SK-N-SH treated with all-trans-retinoic acid at 6 μM for 48 hours (cell line): ENCODE data around the gene CELSR2.

Source experiments
- ATAC-seq: fragments of 200-7000 bp; cut with Tn5 transposase; 3 replicates; pipeline ENCODE4 v1.9.1; 2020; ENCODE audit warnings: mild to moderate bottlenecking, moderate library complexity
- ARNTL ChIP-seq: fragments of 450-650 bp; formaldehyde crosslinking; IDR thresholded peaks from 2 replicates; pipeline ENCODE4 v1.5.0; 2020; ENCODE audit warnings: low read depth, mild to moderate bottlenecking, moderate library complexity, borderline replicate concordance
- CREB5 ChIP-seq: fragments of 250-450 bp; sonication (Bioruptor Pico); IDR thresholded peaks from 2 replicates; pipeline ENCODE4 v1.5.1; 2020; ENCODE audit warnings: low read depth, mild to moderate bottlenecking, moderate library complexity
- CSDC2 ChIP-seq: fragments of 250-450 bp; sonication (Bioruptor Pico); IDR thresholded peaks from 2 replicates; pipeline ENCODE4 v1.5.0; 2020; ENCODE audit warnings: mild to moderate bottlenecking, moderate library complexity
- CSRNP3 ChIP-seq: fragments of 250-450 bp; sonication (Bioruptor Pico); IDR thresholded peaks from 2 replicates; pipeline ENCODE4 v1.5.1; 2021; ENCODE audit warnings: mild to moderate bottlenecking, moderate library complexity
- ESRRG ChIP-seq: fragments of 250-450 bp; sonication (Bioruptor Pico); IDR thresholded peaks from 2 replicates; pipeline ENCODE4 v1.6.1; 2021; ENCODE audit warnings: mild to moderate bottlenecking
- GLIS3 ChIP-seq: fragments of 250-450 bp; sonication (Bioruptor Pico); IDR thresholded peaks from 2 replicates; pipeline ENCODE4 v1.5.0; 2020; ENCODE audit warnings: mild to moderate bottlenecking, moderate library complexity
- ISL1 ChIP-seq: fragments of 250-450 bp; sonication (Bioruptor Pico); IDR thresholded peaks from 2 replicates; pipeline ENCODE4 v2.1.2; 2022; ENCODE audit warnings: mild to moderate bottlenecking, moderate library complexity
- OSR1 ChIP-seq: fragments of 250-450 bp; sonication (Bioruptor Pico); IDR thresholded peaks from 2 replicates; pipeline ENCODE4 v1.8.0; 2022; ENCODE audit warnings: moderate library complexity, mild to moderate bottlenecking, inconsistent platforms
- PATZ1 ChIP-seq: fragments of 250-450 bp; sonication (Bioruptor Pico); IDR thresholded peaks from 2 replicates; pipeline ENCODE4 v1.8.0; 2020; ENCODE audit warnings: mild to moderate bottlenecking, moderate library complexity, borderline replicate concordance
- POU6F1 ChIP-seq: fragments of 250-450 bp; sonication (Bioruptor Pico); IDR thresholded peaks from 2 replicates; pipeline ENCODE4 v1.8.0; 2021; ENCODE audit warnings: low read depth, mild to moderate bottlenecking, moderate library complexity, borderline replicate concordance
- PPARA ChIP-seq: fragments of 250-450 bp; sonication (Bioruptor Pico); IDR thresholded peaks from 2 replicates; pipeline ENCODE4 v1.5.0; 2020; ENCODE audit warnings: mild to moderate bottlenecking, borderline replicate concordance
- RARB ChIP-seq: fragments of 250-450 bp; sonication (Bioruptor Pico); IDR thresholded peaks from 2 replicates; pipeline ENCODE4 v1.8.0; 2021; ENCODE audit warnings: mild to moderate bottlenecking, moderate library complexity
- SNAI2 ChIP-seq: fragments of 250-450 bp; sonication (Bioruptor Pico); IDR thresholded peaks from 2 replicates; pipeline ENCODE4 v1.5.0; 2020; ENCODE audit warnings: mild to moderate bottlenecking, moderate library complexity
- TCF4 ChIP-seq: fragments of 250-450 bp; sonication (Bioruptor Pico); IDR thresholded peaks from 2 replicates; pipeline ENCODE4 v1.8.0; 2021; ENCODE audit warnings: mild to moderate bottlenecking, moderate library complexity, borderline replicate concordance
- TOX ChIP-seq: fragments of 250-450 bp; sonication (Bioruptor Pico); IDR thresholded peaks from 2 replicates; pipeline ENCODE4 v1.8.0; 2021; ENCODE audit warnings: mild to moderate bottlenecking, moderate library complexity, borderline replicate concordance
- TSHZ2 ChIP-seq: fragments of 250-450 bp; sonication (Bioruptor Pico); IDR thresholded peaks from 2 replicates; pipeline ENCODE4 v1.5.0; 2020; ENCODE audit warnings: mild to moderate bottlenecking, moderate library complexity
- ZC3H10 ChIP-seq: fragments of 250-450 bp; sonication (Bioruptor Pico); IDR thresholded peaks from 2 replicates; pipeline ENCODE4 v1.5.1; 2021; ENCODE audit warnings: mild to moderate bottlenecking, moderate library complexity
- ZFP3 ChIP-seq: fragments of 250-450 bp; sonication (Bioruptor Pico); IDR thresholded peaks from 2 replicates; pipeline ENCODE4 v1.5.0; 2020; ENCODE audit warnings: mild to moderate bottlenecking, moderate library complexity
- ZFP30 ChIP-seq: fragments of 450-650 bp; formaldehyde crosslinking; IDR thresholded peaks from 2 replicates; pipeline ENCODE4 v1.5.0; 2022; ENCODE audit warnings: mild to moderate bottlenecking, moderate library complexity
- ZNF565 ChIP-seq: fragments of 450-650 bp; formaldehyde crosslinking; conservative IDR thresholded peaks from 2 replicates; pipeline ENCODE4 v1.5.0; 2020; ENCODE audit warnings: low read depth, mild to moderate bottlenecking, moderate library complexity
- ZNF8 ChIP-seq: fragments of 450-650 bp; formaldehyde crosslinking; IDR thresholded peaks from 2 replicates; pipeline ENCODE4 v1.5.0; 2020; ENCODE audit warnings: mild to moderate bottlenecking, moderate library complexity

CELSR2 gene

GRCh38 chr1:109271458-109271857 lies 22.1 kb downstream of the CELSR2 start:
- ATAC-seq = no peak
- TF ChIP-seq RARB (CRISPR knock-in tag) (no peak), ARNTL (CRISPR knock-in tag) (no peak), CSRNP3 (no peak), TSHZ2 (CRISPR knock-in tag) (no peak), OSR1 (CRISPR knock-in tag) (no peak), ZNF8 (CRISPR knock-in tag) (no peak), ZC3H10 (CRISPR knock-in tag) (no peak), PPARA (CRISPR knock-in tag) (no peak)

GRCh38 chr1:109272021-109272799 lies 22.9 kb downstream of the CELSR2 start:
- no peak for ATAC-seq
- no peak for TF ChIP-seq ZNF565 (CRISPR knock-in tag)
- TF ChIP-seq ZFP3 = no peak
- no peak for TF ChIP-seq PATZ1 (CRISPR knock-in tag)
- no peak for TF ChIP-seq ZC3H10 (CRISPR knock-in tag)
- TF ChIP-seq TOX (CRISPR knock-in tag) = no peak
- no peak for TF ChIP-seq TCF4 (CRISPR knock-in tag)
- TF ChIP-seq ESRRG = no peak
- no peak for TF ChIP-seq SNAI2 (CRISPR knock-in tag)
- TF ChIP-seq CSDC2 (CRISPR knock-in tag) = no peak
- TF ChIP-seq ZNF8 (CRISPR knock-in tag) = no peak
- TF ChIP-seq RARB (CRISPR knock-in tag) = no peak

GRCh38 chr1:109272831-109273547 lies 23.6 kb downstream of the CELSR2 start:
- ATAC-seq = no peak
- no peak for TF ChIP-seq CREB5 (CRISPR knock-in tag)
- TF ChIP-seq ARNTL (CRISPR knock-in tag) = no peak
- no peak for TF ChIP-seq ZNF8 (CRISPR knock-in tag)
- TF ChIP-seq ZFP30 = no peak
- TF ChIP-seq ZFP3 = no peak
- no peak for TF ChIP-seq PATZ1 (CRISPR knock-in tag)
- no peak for TF ChIP-seq CSDC2 (CRISPR knock-in tag)
- no peak for TF ChIP-seq ZNF565 (CRISPR knock-in tag)
- TF ChIP-seq ESRRG = no peak
- TF ChIP-seq TSHZ2 (CRISPR knock-in tag) = no peak
- no peak for TF ChIP-seq TOX (CRISPR knock-in tag)
- TF ChIP-seq SNAI2 (CRISPR knock-in tag) = no peak
- no peak for TF ChIP-seq POU6F1
- TF ChIP-seq OSR1 (CRISPR knock-in tag) = no peak
- TF ChIP-seq ISL1 = no peak
- TF ChIP-seq GLIS3 (CRISPR knock-in tag) = no peak
- no peak for TF ChIP-seq ZC3H10 (CRISPR knock-in tag)
